ENCODE results near the gene ZNF438. TPM values are rescaled to one million over a fixed set of nuclear protein-coding genes. Genes with fewer than 3 reads are reported as not detected.

ZNF438 gene
- total RNA-seq, 4 donors from 2014 or later, result 7.7 to 11.2 (median 8.7) TPM

DNA sequence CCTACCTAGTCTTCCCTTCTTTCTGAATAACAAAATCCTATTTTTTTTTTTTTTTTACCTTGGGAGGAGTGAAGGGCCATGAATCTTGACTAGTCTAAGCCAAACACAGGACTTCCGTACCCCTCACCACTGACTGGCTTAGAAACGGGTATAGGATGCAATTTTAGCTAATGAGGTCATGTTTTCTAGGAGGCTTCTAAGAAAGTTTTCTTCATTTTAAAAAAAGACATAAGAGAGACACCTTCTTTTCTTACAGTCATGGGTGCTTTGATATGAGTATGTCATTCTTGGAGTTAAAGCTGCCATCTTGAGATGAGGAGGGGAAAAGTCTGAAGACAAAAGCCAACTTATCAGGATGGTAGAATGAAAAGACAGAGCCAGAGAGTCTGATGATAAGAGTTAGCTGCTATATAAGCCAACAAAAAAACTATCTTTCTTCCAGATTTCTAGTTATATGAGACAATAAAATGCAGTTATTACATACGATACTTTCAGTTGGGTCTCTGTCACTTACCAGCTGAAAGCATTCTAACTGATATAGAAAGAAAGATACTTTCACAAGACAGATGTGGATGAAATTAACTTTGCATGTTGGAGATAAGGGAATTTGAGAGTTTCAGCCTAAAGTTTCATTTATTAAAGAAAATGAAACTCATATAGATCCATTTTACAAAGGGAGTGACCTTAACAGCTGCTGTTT is 34.0 kb downstream of the ZNF438 start:
- TF ChIP-seq, protein P1, sequence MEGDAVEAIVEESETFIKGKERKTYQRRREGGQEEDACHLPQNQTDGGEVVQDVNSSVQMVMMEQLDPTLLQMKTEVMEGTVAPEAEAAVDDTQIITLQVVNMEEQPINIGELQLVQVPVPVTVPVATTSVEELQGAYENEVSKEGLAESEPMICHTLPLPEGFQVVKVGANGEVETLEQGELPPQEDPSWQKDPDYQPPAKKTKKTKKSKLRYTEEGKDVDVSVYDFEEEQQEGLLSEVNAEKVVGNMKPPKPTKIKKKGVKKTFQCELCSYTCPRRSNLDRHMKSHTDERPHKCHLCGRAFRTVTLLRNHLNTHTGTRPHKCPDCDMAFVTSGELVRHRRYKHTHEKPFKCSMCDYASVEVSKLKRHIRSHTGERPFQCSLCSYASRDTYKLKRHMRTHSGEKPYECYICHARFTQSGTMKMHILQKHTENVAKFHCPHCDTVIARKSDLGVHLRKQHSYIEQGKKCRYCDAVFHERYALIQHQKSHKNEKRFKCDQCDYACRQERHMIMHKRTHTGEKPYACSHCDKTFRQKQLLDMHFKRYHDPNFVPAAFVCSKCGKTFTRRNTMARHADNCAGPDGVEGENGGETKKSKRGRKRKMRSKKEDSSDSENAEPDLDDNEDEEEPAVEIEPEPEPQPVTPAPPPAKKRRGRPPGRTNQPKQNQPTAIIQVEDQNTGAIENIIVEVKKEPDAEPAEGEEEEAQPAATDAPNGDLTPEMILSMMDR (IDR thresholded peaks at IDR 0.05), result no peak
- no peak for TF ChIP-seq POLR2A (IDR thresholded peaks at IDR 0.05)
- no peak for DNase-seq (ENCODE audit: low spot score in 2 of 2)
- 91 to 93% methylated on average over 3 of the region's 3 CpGs for WGBS, 2 donors
- no peak overlapping the region for H3K4me3 ChIP-seq (ENCODE audit: low read depth, poor library complexity, severe bottlenecking)
- intact Hi-C loops (cut with DNase I; ENCODE audit: low total_unique reads), result no loop called here

DNA sequence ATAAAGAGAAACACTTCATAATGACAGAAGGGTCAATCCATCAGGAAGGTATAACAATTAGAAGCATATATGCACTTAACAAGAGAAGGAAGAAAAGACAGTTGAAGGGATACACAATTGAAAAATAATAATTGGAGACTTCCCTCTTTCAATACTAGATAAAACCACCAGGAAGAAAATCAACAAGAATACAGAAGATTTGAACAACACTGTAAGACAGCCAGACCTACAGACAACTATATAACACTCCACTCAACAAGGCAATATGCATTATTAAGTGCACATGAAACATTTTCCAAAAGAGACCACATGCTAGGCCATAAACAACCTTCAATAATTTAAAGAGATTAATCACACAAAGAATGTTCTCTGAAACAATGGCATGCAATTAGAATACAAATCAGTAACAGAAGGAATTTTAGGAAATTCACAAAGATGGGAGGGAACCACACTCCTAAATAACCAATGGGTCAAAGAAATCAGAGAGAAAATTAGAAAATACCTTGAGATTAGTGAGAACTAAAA is 35.1 kb downstream of the ZNF438 start:
- TF ChIP-seq, protein P1 (IDR thresholded peaks at IDR 0.05), result no peak
- no peak for TF ChIP-seq POLR2A (IDR thresholded peaks at IDR 0.05)
- intact Hi-C loops (cut with DNase I; ENCODE audit: low total_unique reads), result no loop called here
- DNase-seq (ENCODE audit: low spot score in 2 of 2), result no peak
- H3K4me3 ChIP-seq (ENCODE audit: low read depth, poor library complexity, severe bottlenecking), result no peak overlapping the region

DNA sequence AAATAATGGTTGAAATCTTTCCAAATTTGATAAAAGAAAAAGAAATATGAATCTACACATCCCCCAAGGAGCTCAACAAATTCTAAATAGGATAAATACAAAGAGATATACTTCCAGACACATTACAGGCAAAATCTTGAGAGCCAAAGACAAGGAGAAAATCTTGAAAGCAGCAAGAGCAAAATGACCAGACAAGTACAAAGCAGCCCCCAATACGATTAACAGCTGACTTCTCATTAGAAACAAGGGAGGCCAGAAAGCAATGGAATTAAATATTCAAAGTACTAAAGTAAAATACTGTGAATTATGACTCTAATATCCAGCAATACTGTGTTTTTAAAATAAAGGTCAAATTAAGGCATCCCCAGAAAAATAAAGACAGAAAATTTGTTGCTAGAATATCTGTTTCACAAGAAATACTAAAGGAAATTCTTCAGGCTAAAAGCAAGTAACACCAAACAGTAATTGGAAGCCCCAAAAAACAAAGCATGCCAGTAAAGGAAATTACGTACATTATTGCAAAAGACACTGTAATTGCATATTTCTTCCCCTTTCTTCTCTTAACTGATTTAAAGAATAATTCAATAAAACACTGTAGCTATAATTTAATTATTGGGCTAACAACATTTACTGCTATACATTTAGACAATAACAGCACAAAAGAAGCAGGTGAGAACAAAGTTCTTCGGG is 36.4 kb downstream of the ZNF438 start:
- no peak for DNase-seq (ENCODE audit: low spot score in 2 of 2)
- no peak for TF ChIP-seq POLR2A (IDR thresholded peaks at IDR 0.05)
- TF ChIP-seq, protein P1 (IDR thresholded peaks at IDR 0.05), result no peak
- intact Hi-C loops (cut with DNase I; ENCODE audit: low total_unique reads), result no loop called here
- H3K4me3 ChIP-seq (ENCODE audit: low read depth, poor library complexity, severe bottlenecking), result no peak overlapping the region
- 96% methylated on average over 3 of the region's 3 CpGs for WGBS, 2 donors

DNA sequence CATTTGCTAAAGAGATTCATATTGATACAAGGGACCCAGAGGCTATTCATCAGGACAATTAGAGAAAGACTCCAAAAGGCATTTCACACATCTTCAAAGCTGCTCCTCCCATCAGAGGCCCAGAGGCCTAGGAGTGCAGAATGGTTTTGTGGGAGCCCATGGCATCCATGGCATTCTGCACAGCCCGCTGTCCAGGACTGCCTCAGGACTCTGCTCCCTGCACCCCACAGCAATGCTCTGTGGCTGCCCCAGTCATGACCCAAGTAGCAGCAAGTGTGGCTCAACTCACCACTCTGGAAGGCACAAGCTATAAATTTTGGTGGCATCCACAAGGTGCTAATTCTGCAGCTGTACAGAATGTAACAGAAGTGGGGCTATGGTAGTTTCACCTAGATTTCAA is 38.5 kb downstream of the ZNF438 start:
- no peak overlapping the region for H3K4me3 ChIP-seq (ENCODE audit: low read depth, poor library complexity, severe bottlenecking)
- DNase-seq (ENCODE audit: low spot score in 2 of 2), result no peak
- 83 to 93% methylated on average over 1 of the region's 1 CpG for WGBS, 2 donors
- intact Hi-C loops (cut with DNase I; ENCODE audit: low total_unique reads), result no loop called here
- TF ChIP-seq, protein P1 (IDR thresholded peaks at IDR 0.05), result no peak
- no peak for TF ChIP-seq POLR2A (IDR thresholded peaks at IDR 0.05)

DNA sequence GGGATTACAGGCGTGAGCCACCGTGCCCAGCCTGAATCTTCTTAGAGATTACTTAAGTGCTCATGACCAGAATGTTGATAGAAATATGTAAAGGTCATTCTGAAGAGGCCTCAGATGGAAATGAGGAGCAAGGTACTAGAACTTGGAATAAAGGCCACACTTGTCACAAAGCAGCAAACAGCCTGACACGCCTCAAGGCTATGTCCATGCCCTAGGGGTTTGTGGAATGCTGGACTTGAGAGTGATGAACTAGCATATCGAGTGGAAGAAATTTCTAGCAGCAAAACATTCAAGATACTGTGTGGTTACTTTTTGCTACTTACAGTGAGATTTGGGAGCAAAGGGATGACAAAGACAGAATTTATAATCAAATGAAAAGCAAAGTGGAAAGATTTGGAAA is 39.0 kb downstream of the ZNF438 start:
- no peak for DNase-seq (ENCODE audit: low spot score in 2 of 2)
- 70 to 76% methylated on average over 4 of the region's 4 CpGs for WGBS, 2 donors
- TF ChIP-seq, protein P1 (IDR thresholded peaks at IDR 0.05), result no peak
- TF ChIP-seq POLR2A (IDR thresholded peaks at IDR 0.05), result no peak
- H3K4me3 ChIP-seq (ENCODE audit: low read depth, poor library complexity, severe bottlenecking), result no peak overlapping the region
- intact Hi-C loops (cut with DNase I; ENCODE audit: low total_unique reads), result no loop called here

Data from lower leg skin (tissue), 4 donors.